ENCODE data around the gene KRTAP10-4.

DNA sequence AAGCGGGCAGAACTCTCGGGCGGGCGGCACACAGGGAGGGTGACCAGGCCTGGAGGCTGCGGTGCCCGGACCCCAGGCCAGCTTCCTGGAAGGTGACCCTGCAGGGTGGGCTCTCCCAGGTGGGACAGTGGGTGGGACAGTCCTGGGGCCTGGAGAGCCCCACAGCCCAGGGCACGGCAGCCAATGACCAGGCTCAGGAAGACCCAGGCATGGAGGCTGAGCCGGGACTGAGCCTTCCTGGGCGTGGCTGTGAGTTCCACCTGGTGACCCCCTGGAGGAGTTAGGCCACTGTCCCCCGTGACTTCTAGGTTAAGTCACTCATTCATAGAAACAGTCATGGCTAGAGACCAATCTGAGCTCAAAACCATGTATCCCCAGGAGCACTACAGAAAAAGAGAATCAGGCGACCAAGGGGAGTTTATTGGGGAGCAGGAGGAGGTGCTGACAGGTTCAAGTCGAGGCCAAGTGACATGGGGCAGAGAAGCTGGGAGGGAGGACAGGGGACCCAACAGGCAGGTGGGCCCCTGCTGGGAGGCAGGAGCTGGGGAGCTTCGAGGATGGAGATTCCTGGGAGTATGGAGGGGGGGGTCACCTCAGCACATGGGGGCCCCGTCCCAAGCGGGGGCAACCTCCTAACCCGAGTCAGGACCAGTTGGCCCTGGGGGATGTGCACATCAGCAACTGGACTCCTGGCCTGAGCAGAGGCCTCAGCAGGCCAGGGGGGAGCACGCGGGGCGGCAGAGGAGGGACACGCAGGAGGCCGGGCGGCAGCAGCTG is 5.7 kb downstream of the KRTAP10-4 start:
- TF ChIP-seq, protein P1, sequence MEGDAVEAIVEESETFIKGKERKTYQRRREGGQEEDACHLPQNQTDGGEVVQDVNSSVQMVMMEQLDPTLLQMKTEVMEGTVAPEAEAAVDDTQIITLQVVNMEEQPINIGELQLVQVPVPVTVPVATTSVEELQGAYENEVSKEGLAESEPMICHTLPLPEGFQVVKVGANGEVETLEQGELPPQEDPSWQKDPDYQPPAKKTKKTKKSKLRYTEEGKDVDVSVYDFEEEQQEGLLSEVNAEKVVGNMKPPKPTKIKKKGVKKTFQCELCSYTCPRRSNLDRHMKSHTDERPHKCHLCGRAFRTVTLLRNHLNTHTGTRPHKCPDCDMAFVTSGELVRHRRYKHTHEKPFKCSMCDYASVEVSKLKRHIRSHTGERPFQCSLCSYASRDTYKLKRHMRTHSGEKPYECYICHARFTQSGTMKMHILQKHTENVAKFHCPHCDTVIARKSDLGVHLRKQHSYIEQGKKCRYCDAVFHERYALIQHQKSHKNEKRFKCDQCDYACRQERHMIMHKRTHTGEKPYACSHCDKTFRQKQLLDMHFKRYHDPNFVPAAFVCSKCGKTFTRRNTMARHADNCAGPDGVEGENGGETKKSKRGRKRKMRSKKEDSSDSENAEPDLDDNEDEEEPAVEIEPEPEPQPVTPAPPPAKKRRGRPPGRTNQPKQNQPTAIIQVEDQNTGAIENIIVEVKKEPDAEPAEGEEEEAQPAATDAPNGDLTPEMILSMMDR (IDR thresholded peaks at IDR 0.05) = no peak
- TF ChIP-seq POLR2A (IDR thresholded peaks at IDR 0.05) = no peak
- no peak for TF ChIP-seq EP300 (IDR thresholded peaks at IDR 0.05)
- no peak for TF ChIP-seq POLR2AphosphoS5 (IDR thresholded peaks at IDR 0.05)
